ENCODE data around the gene USP48. TPM values are rescaled to one million over a fixed set of nuclear protein-coding genes. Genes with fewer than 3 reads are reported as not detected.

The USP48 gene
- total RNA-seq, 1 donor from 2014 or later: 61.8 TPM

- no peak for DNase-seq (ENCODE audit: low read depth, low spot score)
- H3K27ac Mint-ChIP-seq (ENCODE audit: unreplicated experiment): no peak overlapping the region
- no peaks in the 10 kb centered on the region for H3K36me3 Mint-ChIP-seq (ENCODE audit: low read depth)
- H3K9me3 Mint-ChIP-seq: no peaks in the 10 kb centered on the region
- no peaks in the 10 kb centered on the region for H3K27me3 Mint-ChIP-seq (ENCODE audit: low read depth)
- no peak overlapping the region for H3K4me3 Mint-ChIP-seq
- TF ChIP-seq, protein P1, sequence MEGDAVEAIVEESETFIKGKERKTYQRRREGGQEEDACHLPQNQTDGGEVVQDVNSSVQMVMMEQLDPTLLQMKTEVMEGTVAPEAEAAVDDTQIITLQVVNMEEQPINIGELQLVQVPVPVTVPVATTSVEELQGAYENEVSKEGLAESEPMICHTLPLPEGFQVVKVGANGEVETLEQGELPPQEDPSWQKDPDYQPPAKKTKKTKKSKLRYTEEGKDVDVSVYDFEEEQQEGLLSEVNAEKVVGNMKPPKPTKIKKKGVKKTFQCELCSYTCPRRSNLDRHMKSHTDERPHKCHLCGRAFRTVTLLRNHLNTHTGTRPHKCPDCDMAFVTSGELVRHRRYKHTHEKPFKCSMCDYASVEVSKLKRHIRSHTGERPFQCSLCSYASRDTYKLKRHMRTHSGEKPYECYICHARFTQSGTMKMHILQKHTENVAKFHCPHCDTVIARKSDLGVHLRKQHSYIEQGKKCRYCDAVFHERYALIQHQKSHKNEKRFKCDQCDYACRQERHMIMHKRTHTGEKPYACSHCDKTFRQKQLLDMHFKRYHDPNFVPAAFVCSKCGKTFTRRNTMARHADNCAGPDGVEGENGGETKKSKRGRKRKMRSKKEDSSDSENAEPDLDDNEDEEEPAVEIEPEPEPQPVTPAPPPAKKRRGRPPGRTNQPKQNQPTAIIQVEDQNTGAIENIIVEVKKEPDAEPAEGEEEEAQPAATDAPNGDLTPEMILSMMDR (conservative IDR thresholded peaks at IDR 0.05): no peak
- H3K4me1 Mint-ChIP-seq: no peaks in the 10 kb centered on the region
Measured at GRCh38 chr1:21734526-21734925, 48.4 kb downstream of the USP48 start.

DNA sequence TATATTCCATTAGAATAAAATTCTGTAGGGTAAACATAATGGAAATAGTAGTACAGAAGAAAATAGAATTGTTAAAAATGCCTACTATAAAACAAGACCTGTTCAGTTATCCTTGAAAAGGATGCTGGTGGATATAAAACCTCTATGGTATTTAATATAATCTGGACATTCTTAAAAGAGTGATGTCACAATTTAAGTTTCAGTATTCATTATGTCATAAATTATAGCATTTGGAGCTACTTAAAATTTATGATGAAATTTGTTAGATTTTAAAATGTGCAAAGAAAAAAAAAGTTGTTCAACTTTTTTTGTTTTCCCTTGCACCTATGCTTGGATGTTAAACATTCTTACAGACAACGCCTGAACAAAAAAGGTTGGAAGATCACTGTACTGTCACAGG lies 50.3 kb downstream of the USP48 start:
- H3K27me3 Mint-ChIP-seq (ENCODE audit: low read depth): no peaks in the 10 kb centered on the region

GRCh38 chr1:21725748-21726392 lies 57.1 kb downstream of the USP48 start:
- Mint-ChIP-seq H3K9me3 (no peaks in the 10 kb centered on the region), H3K27me3 (ENCODE audit: low read depth) (no peaks in the 10 kb centered on the region), H3K36me3 (ENCODE audit: low read depth) (peaks cover 7% of the 10 kb centered on the region), H3K4me1 (peaks cover 22% of the 10 kb centered on the region), H3K27ac (ENCODE audit: unreplicated experiment) (no peak overlapping the region), H3K4me3 (no peak overlapping the region)
- DNase-seq (ENCODE audit: low read depth, low spot score): no peak
- TF ChIP-seq, protein P1 (conservative IDR thresholded peaks at IDR 0.05): no peak

More for the DNA sequence above, 50.3 kb downstream of the USP48 start:
- no peak for DNase-seq (ENCODE audit: low read depth, low spot score)
- no peaks in the 10 kb centered on the region for H3K9me3 Mint-ChIP-seq
- no peak overlapping the region for H3K27ac Mint-ChIP-seq (ENCODE audit: unreplicated experiment)
- no peaks in the 10 kb centered on the region for H3K4me1 Mint-ChIP-seq
- no peaks in the 10 kb centered on the region for H3K36me3 Mint-ChIP-seq (ENCODE audit: low read depth)
- no peak overlapping the region for H3K4me3 Mint-ChIP-seq
- TF ChIP-seq, protein P1 (conservative IDR thresholded peaks at IDR 0.05): no peak

DNA sequence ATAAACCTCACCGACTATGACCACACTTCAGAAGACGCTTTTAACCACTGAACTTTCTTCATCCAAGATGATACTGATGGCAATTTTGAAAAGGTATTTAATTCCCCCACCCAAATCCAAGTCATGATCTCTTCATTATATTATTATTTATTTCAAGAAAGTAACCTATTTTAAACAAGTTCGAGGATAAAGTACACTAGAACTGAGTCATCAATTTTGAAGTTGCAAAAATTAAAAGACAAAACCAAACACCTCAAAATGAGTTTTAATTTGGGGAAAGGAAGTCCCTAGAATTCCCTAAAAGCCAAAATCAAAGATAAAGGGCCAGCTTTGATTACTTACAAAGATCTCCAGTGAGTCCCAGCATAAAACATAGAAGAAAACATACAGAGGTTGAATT lies 58.4 kb downstream of the USP48 start:
- Mint-ChIP-seq H3K27me3 (ENCODE audit: low read depth) (no peaks in the 10 kb centered on the region), H3K4me1 (peaks cover 22% of the 10 kb centered on the region), H3K4me3 (no peak overlapping the region), H3K36me3 (ENCODE audit: low read depth) (peaks cover 7% of the 10 kb centered on the region), H3K9me3 (no peaks in the 10 kb centered on the region), H3K27ac (ENCODE audit: unreplicated experiment) (no peak overlapping the region)
- TF ChIP-seq, protein P1 (conservative IDR thresholded peaks at IDR 0.05): no peak
- no peak for DNase-seq (ENCODE audit: low read depth, low spot score)

DNA sequence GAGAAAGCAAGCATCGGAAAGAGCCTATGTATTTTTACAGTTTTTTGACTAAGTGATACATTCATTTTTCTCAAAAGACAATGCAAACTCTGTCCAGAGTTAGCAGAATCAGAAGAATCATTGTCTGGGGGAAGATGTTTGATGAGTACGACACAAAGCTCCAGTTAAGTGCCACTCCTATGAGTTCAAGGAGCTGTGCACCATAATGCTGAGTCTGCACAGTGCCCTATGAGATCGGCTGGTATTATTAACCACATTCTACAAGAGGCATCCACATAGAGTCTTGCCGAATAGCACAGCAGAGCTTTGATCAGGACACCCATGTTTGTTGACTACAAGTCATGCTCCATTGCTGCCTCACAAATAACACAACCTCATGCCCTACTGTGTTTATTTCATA lies 58.9 kb downstream of the USP48 start:
- no peak for DNase-seq (ENCODE audit: low read depth, low spot score)
- peaks cover 22% of the 10 kb centered on the region for H3K4me1 Mint-ChIP-seq
- H3K27ac Mint-ChIP-seq (ENCODE audit: unreplicated experiment): no peak overlapping the region
- peaks cover 7% of the 10 kb centered on the region for H3K36me3 Mint-ChIP-seq (ENCODE audit: low read depth)
- no peaks in the 10 kb centered on the region for H3K9me3 Mint-ChIP-seq
- no peak overlapping the region for H3K4me3 Mint-ChIP-seq
- TF ChIP-seq, protein P1 (conservative IDR thresholded peaks at IDR 0.05): no peak
- H3K27me3 Mint-ChIP-seq (ENCODE audit: low read depth): no peaks in the 10 kb centered on the region

Data from neural crest cell (in vitro differentiated cells).